22Rv1 (cell line): Measurements from ENCODE around the gene REXO4.

ENCODE experiments used
- CTCF ChIP-seq: fragments of 450-650 bp; IDR thresholded peaks from 2 replicates; pipeline ENCODE4 v1.5.1; 2017; ENCODE audit warnings: mild to moderate bottlenecking
- ZFX ChIP-seq: fragments of 450-650 bp; IDR thresholded peaks from 2 replicates; pipeline ENCODE4 v1.6.1; 2017; ENCODE audit warnings: antibody characterized with exemption, borderline replicate concordance

- TF ChIP-seq CTCF (no peak), ZFX (no peak)
Measured at GRCh38 chr9:133368249-133368881, 49.4 kb downstream of the REXO4 start.
